ENCODE results near the gene ALPL. TPM values are rescaled to one million over a fixed set of nuclear protein-coding genes. Genes with fewer than 3 reads are reported as not detected.

ALPL gene
- total and polyA plus RNA-seq, 10 of the 15 experiments (the other 5 are each of a cell fraction or from before 2014, with no cell fraction given), result 0.07 to 0.59 (median 0.31) TPM; not detected in 2

DNA sequence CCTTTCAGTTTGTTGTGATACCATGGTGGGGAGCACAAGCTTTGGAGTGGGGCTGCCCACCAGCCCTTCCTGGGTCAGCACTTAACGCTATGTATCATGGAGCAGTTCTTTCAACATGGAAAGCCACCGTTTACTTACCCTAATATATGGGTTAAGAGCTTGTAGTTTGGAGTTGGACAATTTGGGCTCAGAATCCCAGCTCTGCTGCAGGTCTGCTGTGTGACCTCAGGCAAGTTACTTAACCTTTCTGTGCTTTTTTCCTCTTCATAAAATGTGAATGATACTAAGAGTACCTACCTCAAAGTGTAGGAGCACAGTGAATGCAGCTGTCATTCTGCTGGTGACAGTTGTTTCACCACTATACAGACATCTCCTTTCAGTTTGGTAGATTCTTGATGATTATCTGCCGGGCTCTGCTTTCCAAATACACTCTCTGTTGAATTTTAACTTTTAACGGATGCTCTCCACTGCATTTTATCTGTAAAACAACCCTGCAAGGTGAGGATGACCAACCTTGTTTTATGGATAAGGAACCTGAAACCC lies 23.8 kb downstream of the ALPL start:
- Histone ChIP-seq H3K4me2 (ENCODE audit: control insufficient read depth, insufficient read depth) (no peak overlapping the region), H3K79me2 (ENCODE audit: control insufficient read depth, insufficient read depth, low read length) (no peaks in the 10 kb centered on the region), H3K4me3 (no peak overlapping the region), H3K9ac (ENCODE audit: control insufficient read depth, insufficient read depth, low read length) (no peak overlapping the region), H3K27ac (ENCODE audit: control insufficient read depth, insufficient read depth) (no peak overlapping the region), H2AFZ (ENCODE audit: control insufficient read depth, low read depth, low read length) (no peak overlapping the region), H3K4me1 (ENCODE audit: control insufficient read depth, insufficient read depth, low read length) (no peaks in the 10 kb centered on the region), H4K20me1 (ENCODE audit: control insufficient read depth, insufficient read depth) (no peaks in the 10 kb centered on the region), H3K9me3 (replicated peaks; ENCODE audit: control insufficient read depth, insufficient read depth, low read length) (no peaks in the 10 kb centered on the region), H3K27me3 (replicated peaks in 1 of 2; ENCODE audit: control insufficient read depth in 2 of 2, insufficient read depth in 2 of 2, low read length in 1 of 2) (no peaks in the 10 kb centered on the region; a peak in 1 of 4 replicates), H3K36me3 (ENCODE audit: control insufficient read depth in 2 of 2, insufficient read depth in 2 of 2, low read length in 1 of 2) (no peaks in the 10 kb centered on the region)
- WGBS (ENCODE audit: insufficient coverage, insufficient replicate concordance, low lambda C conversion rate, missing lambda C conversion rate), result 50% methylated on average over 4 of the region's 4 CpGs
- ChIA-PET RAD21 (ENCODE audit: unreplicated experiment) (interaction anchor here (1.4 to 7.5 kb wide), 3 partner anchors 13 to 23 kb away, joined by 5 to 109 read pairs (median 7); partner anchors contain the start of gene ALPL), CTCF (interaction anchor here (1.5 to 19.0 kb wide), 4 partner anchors 10 to 75 kb away, joined by 3 to 327 read pairs (median 5); partner anchors contain the start of gene ALPL), POLR2A (interaction anchor here (0.6 to 2.3 kb wide), 2 partner anchors 19 to 161 kb away, joined by 5 to 6 read pairs; no protein-coding TSS in a partner anchor), SMC1A (ENCODE audit: uncharacterized antibody, unreplicated experiment) (interaction anchor here (0.8 to 18.9 kb wide), 4 partner anchors 9 to 126 kb away, joined by 3 to 326 read pairs (median 3); partner anchors contain the start of gene ALPL)
- in situ Hi-C loops (cut with MboI), result no loop called here
- DNase-seq (ENCODE audit: low read depth, low spot score) (no peak), FAIRE-seq (no peak), ATAC-seq (no peak)
- no TSS peak for BruUV-seq (replicated peaks)
- intact Hi-C loops (cut with micrococcal nuclease; ENCODE audit: unreplicated experiment), result no loop called here
- TF ChIP-seq, protein P1, sequence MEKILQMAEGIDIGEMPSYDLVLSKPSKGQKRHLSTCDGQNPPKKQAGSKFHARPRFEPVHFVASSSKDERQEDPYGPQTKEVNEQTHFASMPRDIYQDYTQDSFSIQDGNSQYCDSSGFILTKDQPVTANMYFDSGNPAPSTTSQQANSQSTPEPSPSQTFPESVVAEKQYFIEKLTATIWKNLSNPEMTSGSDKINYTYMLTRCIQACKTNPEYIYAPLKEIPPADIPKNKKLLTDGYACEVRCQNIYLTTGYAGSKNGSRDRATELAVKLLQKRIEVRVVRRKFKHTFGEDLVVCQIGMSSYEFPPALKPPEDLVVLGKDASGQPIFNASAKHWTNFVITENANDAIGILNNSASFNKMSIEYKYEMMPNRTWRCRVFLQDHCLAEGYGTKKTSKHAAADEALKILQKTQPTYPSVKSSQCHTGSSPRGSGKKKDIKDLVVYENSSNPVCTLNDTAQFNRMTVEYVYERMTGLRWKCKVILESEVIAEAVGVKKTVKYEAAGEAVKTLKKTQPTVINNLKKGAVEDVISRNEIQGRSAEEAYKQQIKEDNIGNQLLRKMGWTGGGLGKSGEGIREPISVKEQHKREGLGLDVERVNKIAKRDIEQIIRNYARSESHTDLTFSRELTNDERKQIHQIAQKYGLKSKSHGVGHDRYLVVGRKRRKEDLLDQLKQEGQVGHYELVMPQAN (conservative IDR thresholded peaks at IDR 0.05), result no peak
- TF ChIP-seq HCFC1 (IDR thresholded peaks at IDR 0.05; ENCODE audit: low read length) (no peak), CREM (IDR thresholded peaks at IDR 0.05; ENCODE audit: low read depth) (no peak), STAT3 (IDR thresholded peaks at IDR 0.05; ENCODE audit: low read depth, low read length) (no peak), ATF2 (IDR thresholded peaks at IDR 0.05; ENCODE audit: low read length) (no peak), MEF2A (IDR thresholded peaks at IDR 0.05; ENCODE audit: insufficient read depth, low read depth, low read length) (no peak), TCF7 (IDR thresholded peaks at IDR 0.05; ENCODE audit: borderline replicate concordance) (no peak), CHD2 (IDR thresholded peaks at IDR 0.05; ENCODE audit: borderline replicate concordance, low read depth, low read length) (no peak), ZNF217 (IDR thresholded peaks at IDR 0.05) (no peak), CBFB (IDR thresholded peaks at IDR 0.05; ENCODE audit: low read depth) (no peak), PAX8 (IDR thresholded peaks at IDR 0.05) (no peak), ZNF592 (IDR thresholded peaks at IDR 0.05) (no peak), JUND (IDR thresholded peaks at IDR 0.05; ENCODE audit: low read depth, low read length) (no peak), SIX5 (IDR thresholded peaks at IDR 0.05; ENCODE audit: low read depth, low read length, severe bottlenecking) (no peak), SUZ12 (IDR thresholded peaks at IDR 0.05; ENCODE audit: unreplicated experiment) (no peak), SMARCA5 (IDR thresholded peaks at IDR 0.05) (no peak)

Measured in GM12878 (cell line).